ENCODE data around the gene STAT1. TPM values are rescaled to one million over a fixed set of nuclear protein-coding genes. Genes with fewer than 3 reads are reported as not detected.
A peak's percentile ranks its signal among the peaks of the same experiment; 100 is the strongest.

STAT1 gene
- total RNA-seq, 1 experiment from 2014 or later: 135 TPM

GRCh38 chr2:190988910-190989309 lies 25.1 kb downstream of the STAT1 start:
- Histone ChIP-seq H3K4me1 (peaks cover 29% of the 10 kb centered on the region), H3K27ac (no peak overlapping the region), H3K27me3 (no peaks in the 10 kb centered on the region), H3K9me3 (replicated peaks) (no peaks in the 10 kb centered on the region), H3K4me3 (no peak overlapping the region), H3K36me3 (peaks cover 91% of the 10 kb centered on the region)
- DNase-seq: no peak

GRCh38 chr2:190987938-190988337 lies 26.0 kb downstream of the STAT1 start:
- Histone ChIP-seq H3K4me1 (peaks cover 27% of the 10 kb centered on the region), H3K4me3 (no peak overlapping the region), H3K27me3 (no peaks in the 10 kb centered on the region), H3K27ac (no peak overlapping the region), H3K9me3 (replicated peaks) (no peaks in the 10 kb centered on the region), H3K36me3 (peaks cover 91% of the 10 kb centered on the region)
- DNase-seq: no peak

GRCh38 chr2:190987116-190987515 lies 26.9 kb downstream of the STAT1 start:
- Histone ChIP-seq H3K27ac (no peak overlapping the region), H3K9me3 (replicated peaks) (no peaks in the 10 kb centered on the region), H3K4me3 (no peak overlapping the region), H3K36me3 (peaks cover 95% of the 10 kb centered on the region), H3K27me3 (no peaks in the 10 kb centered on the region), H3K4me1 (peaks cover 27% of the 10 kb centered on the region)
- no peak for DNase-seq

- peak; percentile 82 to 90 for DNase-seq
- Histone ChIP-seq H3K4me3 (no peak overlapping the region), H3K36me3 (peaks cover 96% of the 10 kb centered on the region), H3K4me1 (peaks cover 29% of the 10 kb centered on the region), H3K27ac (no peak overlapping the region), H3K9me3 (replicated peaks) (no peaks in the 10 kb centered on the region), H3K27me3 (no peaks in the 10 kb centered on the region)
These were observed 27.6 kb downstream of the STAT1 start for GRCh38 chr2:190986221-190986953.

- Histone ChIP-seq H3K27ac (no peak overlapping the region), H3K4me3 (no peak overlapping the region), H3K4me1 (peaks cover 30% of the 10 kb centered on the region), H3K36me3 (peaks cover 90% of the 10 kb centered on the region), H3K27me3 (no peaks in the 10 kb centered on the region), H3K9me3 (replicated peaks) (no peaks in the 10 kb centered on the region)
- DNase-seq: no peak
These were observed 29.4 kb downstream of the STAT1 start for GRCh38 chr2:190984595-190984994.

- no peaks in the 10 kb centered on the region for H3K9me3 ChIP-seq (replicated peaks)
- peaks cover 91% of the 10 kb centered on the region for H3K36me3 ChIP-seq
- no peak overlapping the region for H3K4me3 ChIP-seq
These were observed 31.5 kb downstream of the STAT1 start for GRCh38 chr2:190982262-190983034.

GRCh38 chr2:190981733-190982132 lies 32.2 kb downstream of the STAT1 start:
- no peaks in the 10 kb centered on the region for H3K9me3 ChIP-seq (replicated peaks)
- H3K36me3 ChIP-seq: peaks cover 91% of the 10 kb centered on the region

More at GRCh38 chr2:190982262-190983034, 31.5 kb downstream of the STAT1 start:
- Histone ChIP-seq H3K27me3 (no peaks in the 10 kb centered on the region), H3K27ac (no peak overlapping the region), H3K4me1 (peaks cover 38% of the 10 kb centered on the region)
- no peak for DNase-seq

GRCh38 chr2:190981333-190981732 lies 32.6 kb downstream of the STAT1 start:
- Histone ChIP-seq H3K4me3 (no peak overlapping the region), H3K4me1 (peaks cover 30% of the 10 kb centered on the region), H3K9me3 (replicated peaks) (no peaks in the 10 kb centered on the region), H3K27ac (no peak overlapping the region), H3K36me3 (peaks cover 91% of the 10 kb centered on the region), H3K27me3 (no peaks in the 10 kb centered on the region)
- DNase-seq: no peak

More at GRCh38 chr2:190981733-190982132, 32.2 kb downstream of the STAT1 start:
- Histone ChIP-seq H3K27me3 (no peaks in the 10 kb centered on the region), H3K4me1 (peaks cover 34% of the 10 kb centered on the region), H3K27ac (no peak overlapping the region), H3K4me3 (no peak overlapping the region)
- DNase-seq: no peak

- Histone ChIP-seq H3K36me3 (peaks cover 91% of the 10 kb centered on the region), H3K27me3 (no peaks in the 10 kb centered on the region), H3K27ac (peak overlapping the region; percentile 9; the same call in 1 of the 2 replicates), H3K4me1 (peaks cover 29% of the 10 kb centered on the region), H3K9me3 (replicated peaks) (no peaks in the 10 kb centered on the region), H3K4me3 (peak overlapping the region; percentile 10; the same call in 1 of the 2 replicates)
- peak; percentile 48 to 71 for DNase-seq
These were observed 33.3 kb downstream of the STAT1 start for GRCh38 chr2:190980630-190981209.

- peak; percentile 93 to 95 for DNase-seq
- peaks cover 90% of the 10 kb centered on the region for H3K36me3 ChIP-seq
- H3K9me3 ChIP-seq (replicated peaks): no peaks in the 10 kb centered on the region
- H3K27me3 ChIP-seq: no peaks in the 10 kb centered on the region
- peak overlapping the region; percentile 9; the same call in 1 of the 2 replicates for H3K27ac ChIP-seq
- H3K4me3 ChIP-seq: peak overlapping the region; percentile 10
- H3K4me1 ChIP-seq: peaks cover 29% of the 10 kb centered on the region
These were observed 33.9 kb downstream of the STAT1 start for GRCh38 chr2:190979906-190980629.

- no peaks in the 10 kb centered on the region for H3K27me3 ChIP-seq
- H3K9me3 ChIP-seq (replicated peaks): no peaks in the 10 kb centered on the region
- peaks cover 29% of the 10 kb centered on the region for H3K4me1 ChIP-seq
- DNase-seq: peak in 1 of 2 experiments; percentile 54
- H3K36me3 ChIP-seq: peaks cover 90% of the 10 kb centered on the region
- H3K4me3 ChIP-seq: no peak overlapping the region
- H3K27ac ChIP-seq: no peak overlapping the region
These were observed 35.5 kb downstream of the STAT1 start for GRCh38 chr2:190978389-190979053.

- DNase-seq: no peak
- Histone ChIP-seq H3K27me3 (no peaks in the 10 kb centered on the region), H3K27ac (no peak overlapping the region), H3K4me1 (peaks cover 29% of the 10 kb centered on the region), H3K9me3 (replicated peaks) (no peaks in the 10 kb centered on the region), H3K4me3 (no peak overlapping the region), H3K36me3 (peaks cover 90% of the 10 kb centered on the region)
These were observed 36.5 kb downstream of the STAT1 start for GRCh38 chr2:190977505-190977904.

- no peak for DNase-seq
These were observed 37.5 kb downstream of the STAT1 start for GRCh38 chr2:190976521-190976920.

More at GRCh38 chr2:190976521-190976920, 37.5 kb downstream of the STAT1 start:
- Histone ChIP-seq H3K36me3 (peaks cover 88% of the 10 kb centered on the region), H3K9me3 (replicated peaks) (no peaks in the 10 kb centered on the region), H3K4me1 (peaks cover 28% of the 10 kb centered on the region), H3K27ac (no peak overlapping the region), H3K27me3 (no peaks in the 10 kb centered on the region), H3K4me3 (no peak overlapping the region)

All from SJCRH30 (cell line).